IPS-NIHi7 (cell line): ENCODE results near the gene KNDC1.

ENCODE experiments used
- DNase-seq: peaks from one replicate; pipeline ENCODE4 v3.0.0; 2012; ENCODE audit warnings: mixed read lengths; ENCODE audit errors: extremely low spot score

KNDC1 gene

GRCh38 chr10:133190225-133190624, 30.2 kb downstream of the KNDC1 start:
- no peak for DNase-seq

- DNase-seq: no peak
Observed at GRCh38 chr10:133191651-133192050, 31.6 kb downstream of the KNDC1 start.

- DNase-seq: no peak
Observed at GRCh38 chr10:133194151-133194550, 34.1 kb downstream of the KNDC1 start.

- no peak for DNase-seq
Observed at GRCh38 chr10:133195096-133195495, 35.1 kb downstream of the KNDC1 start.

GRCh38 chr10:133195611-133196010, 35.6 kb downstream of the KNDC1 start:
- DNase-seq: no peak

GRCh38 chr10:133196221-133196915, 36.3 kb downstream of the KNDC1 start:
- DNase-seq: no peak

- DNase-seq: peak; percentile 63
Observed at GRCh38 chr10:133196936-133197758, 37.1 kb downstream of the KNDC1 start.

GRCh38 chr10:133197786-133198185, 37.8 kb downstream of the KNDC1 start:
- no peak for DNase-seq

GRCh38 chr10:133198206-133198605, 38.2 kb downstream of the KNDC1 start:
- no peak for DNase-seq

GRCh38 chr10:133198621-133199487, 38.8 kb downstream of the KNDC1 start:
- no peak for DNase-seq

GRCh38 chr10:133199488-133199885, 39.5 kb downstream of the KNDC1 start:
- no peak for DNase-seq

- DNase-seq: no peak
Observed at GRCh38 chr10:133199992-133200611, 40.1 kb downstream of the KNDC1 start.

GRCh38 chr10:133200621-133201031, 40.6 kb downstream of the KNDC1 start:
- no peak for DNase-seq

GRCh38 chr10:133201151-133201947, 41.3 kb downstream of the KNDC1 start:
- no peak for DNase-seq

- no peak for DNase-seq
Observed at GRCh38 chr10:133201948-133202725, 42.1 kb downstream of the KNDC1 start.

GRCh38 chr10:133202778-133203651, 43.0 kb downstream of the KNDC1 start:
- no peak for DNase-seq

GRCh38 chr10:133203652-133204195, 43.7 kb downstream of the KNDC1 start:
- no peak for DNase-seq

- DNase-seq: no peak
Observed at GRCh38 chr10:133204226-133205015, 44.4 kb downstream of the KNDC1 start.
